Measurements from ENCODE around the gene ZFP1.
"Not testable (repeated sequence)": the region's sequence is repeated elsewhere in the genome, so short reads cannot be mapped to it uniquely, and the experiment has no call there.

Gene ZFP1

GRCh38 chr16:75160386-75160785, 12.1 kb downstream of the ZFP1 start:
- no peak for DNase-seq

- DNase-seq: no peak
These were observed 21.6 kb downstream of the ZFP1 start for GRCh38 chr16:75169899-75170405.

GRCh38 chr16:75172578-75172977, 24.3 kb downstream of the ZFP1 start:
- no peak for DNase-seq

- no peak for DNase-seq
These were observed 26.8 kb downstream of the ZFP1 start for GRCh38 chr16:75175074-75175473.

- DNase-seq: no peak
These were observed 28.6 kb downstream of the ZFP1 start for GRCh38 chr16:75176926-75177325.

GRCh38 chr16:75179208-75179607, 30.9 kb downstream of the ZFP1 start:
- no peak for DNase-seq

GRCh38 chr16:75181630-75182029, 33.3 kb downstream of the ZFP1 start:
- no peak for DNase-seq

GRCh38 chr16:75188832-75189477, 40.6 kb downstream of the ZFP1 start:
- DNase-seq: no peak

GRCh38 chr16:75189638-75190245, 41.4 kb downstream of the ZFP1 start:
- no peak for DNase-seq

GRCh38 chr16:75192606-75193264, 44.4 kb downstream of the ZFP1 start:
- no peak for DNase-seq

GRCh38 chr16:75193265-75193650, 44.9 kb downstream of the ZFP1 start:
- no peak for DNase-seq

GRCh38 chr16:75193730-75194444, 45.6 kb downstream of the ZFP1 start:
- no peak for DNase-seq

GRCh38 chr16:75195811-75196790, 47.8 kb downstream of the ZFP1 start:
- DNase-seq: no peak

GRCh38 chr16:75196836-75197235, 48.5 kb downstream of the ZFP1 start:
- DNase-seq: no peak

GRCh38 chr16:75197522-75198134, 49.3 kb downstream of the ZFP1 start:
- no peak for DNase-seq

GRCh38 chr16:75198135-75198600, 49.8 kb downstream of the ZFP1 start:
- DNase-seq: no peak

GRCh38 chr16:75202069-75202590, 53.8 kb downstream of the ZFP1 start:
- DNase-seq: no peak

GRCh38 chr16:75203096-75203495, 54.8 kb downstream of the ZFP1 start:
- DNase-seq: no peak

- no peak for DNase-seq
These were observed 55.5 kb downstream of the ZFP1 start for GRCh38 chr16:75203667-75204409.

GRCh38 chr16:75204410-75204758, 56.1 kb downstream of the ZFP1 start:
- no peak for DNase-seq

- DNase-seq: not testable (repeated sequence)
These were observed 56.6 kb downstream of the ZFP1 start for GRCh38 chr16:75204905-75205304.

All from DMS53 (cell line).